Fibroblast of pulmonary artery (primary cell): ENCODE results near the gene HDAC4.

ENCODE experiments used
- DNase-seq: peaks from one replicate; pipeline ENCODE4 v3.0.0-alpha.2; 2010; ENCODE audit warnings: low read depth
- H3K4me3 ChIP-seq: replicated peaks from 2 replicates; pipeline ENCODE4 v1.5.1; 2011; ENCODE audit warnings: low read depth, mild to moderate bottlenecking, control low read depth, low read length, moderate library complexity
- TF ChIP-seq, protein P1 (sequence below): IDR thresholded peaks from 2 replicates; pipeline ENCODE4 v1.5.1; 2011; ENCODE audit warnings: mild to moderate bottlenecking, control low read depth, low read length, inconsistent platforms; ENCODE audit errors: missing control alignments

HDAC4 gene

DNA sequence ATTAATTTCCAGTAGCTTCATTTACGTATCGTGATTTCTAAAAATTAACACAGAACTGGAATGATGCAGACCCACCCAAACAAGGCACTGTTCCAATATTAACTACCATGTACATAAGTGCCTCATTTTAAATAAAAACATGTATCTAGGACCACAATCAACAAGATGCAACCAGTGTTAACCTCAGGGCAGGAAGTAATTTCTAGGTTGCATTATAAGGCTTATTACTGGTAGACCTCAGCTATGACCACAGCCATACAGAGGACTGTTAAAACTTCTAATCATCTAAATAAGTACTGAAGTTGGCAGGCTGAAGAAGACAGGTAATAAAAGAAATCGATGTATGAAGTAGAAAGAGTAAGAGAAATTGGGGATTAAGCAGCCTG lies 262.9 kb downstream of the HDAC4 start:
- DNase-seq, result no peak
- TF ChIP-seq, protein P1, sequence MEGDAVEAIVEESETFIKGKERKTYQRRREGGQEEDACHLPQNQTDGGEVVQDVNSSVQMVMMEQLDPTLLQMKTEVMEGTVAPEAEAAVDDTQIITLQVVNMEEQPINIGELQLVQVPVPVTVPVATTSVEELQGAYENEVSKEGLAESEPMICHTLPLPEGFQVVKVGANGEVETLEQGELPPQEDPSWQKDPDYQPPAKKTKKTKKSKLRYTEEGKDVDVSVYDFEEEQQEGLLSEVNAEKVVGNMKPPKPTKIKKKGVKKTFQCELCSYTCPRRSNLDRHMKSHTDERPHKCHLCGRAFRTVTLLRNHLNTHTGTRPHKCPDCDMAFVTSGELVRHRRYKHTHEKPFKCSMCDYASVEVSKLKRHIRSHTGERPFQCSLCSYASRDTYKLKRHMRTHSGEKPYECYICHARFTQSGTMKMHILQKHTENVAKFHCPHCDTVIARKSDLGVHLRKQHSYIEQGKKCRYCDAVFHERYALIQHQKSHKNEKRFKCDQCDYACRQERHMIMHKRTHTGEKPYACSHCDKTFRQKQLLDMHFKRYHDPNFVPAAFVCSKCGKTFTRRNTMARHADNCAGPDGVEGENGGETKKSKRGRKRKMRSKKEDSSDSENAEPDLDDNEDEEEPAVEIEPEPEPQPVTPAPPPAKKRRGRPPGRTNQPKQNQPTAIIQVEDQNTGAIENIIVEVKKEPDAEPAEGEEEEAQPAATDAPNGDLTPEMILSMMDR, result no peak
- H3K4me3 ChIP-seq, result no peak overlapping the region

GRCh38 chr2:239137165-239137897 lies 263.5 kb downstream of the HDAC4 start:
- TF ChIP-seq, protein P1, result no peak
- H3K4me3 ChIP-seq, result no peak overlapping the region
- no peak for DNase-seq

- TF ChIP-seq, protein P1, result no peak
- H3K4me3 ChIP-seq, result no peak overlapping the region
- DNase-seq, result peak; percentile 60
Observed at GRCh38 chr2:239136762-239137161, 264.1 kb downstream of the HDAC4 start.

- no peak overlapping the region for H3K4me3 ChIP-seq
- TF ChIP-seq, protein P1, result no peak
- no peak for DNase-seq
Observed at GRCh38 chr2:239136203-239136602, 264.6 kb downstream of the HDAC4 start.

- DNase-seq, result no peak
Observed at GRCh38 chr2:239135531-239135930, 265.3 kb downstream of the HDAC4 start.

GRCh38 chr2:239133945-239134570 lies 266.8 kb downstream of the HDAC4 start:
- no peak for DNase-seq
- TF ChIP-seq, protein P1, result no peak
- H3K4me3 ChIP-seq, result no peak overlapping the region

More at GRCh38 chr2:239135531-239135930, 265.3 kb downstream of the HDAC4 start:
- TF ChIP-seq, protein P1, result no peak
- no peak overlapping the region for H3K4me3 ChIP-seq

DNA sequence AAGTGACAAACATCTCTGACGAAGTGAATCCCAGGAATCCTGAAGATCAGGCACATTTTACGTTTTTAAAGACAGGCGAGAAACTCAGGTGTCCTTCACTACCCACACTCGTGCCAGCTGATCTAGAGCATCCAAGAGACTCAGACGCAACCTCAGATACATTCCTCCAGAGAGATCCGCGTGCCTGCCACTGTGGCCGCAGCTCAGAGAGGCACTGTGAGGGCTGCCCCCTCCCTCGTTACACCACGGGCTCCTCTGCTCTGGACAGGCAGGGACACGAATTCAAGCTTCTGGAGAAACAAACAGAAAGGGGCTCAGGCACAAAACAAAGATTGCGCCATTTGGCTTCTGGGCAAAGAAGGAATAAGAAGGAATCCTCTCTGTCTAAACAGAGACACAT lies 268.0 kb downstream of the HDAC4 start:
- no peak for DNase-seq
- H3K4me3 ChIP-seq, result no peak overlapping the region
- TF ChIP-seq, protein P1, result no peak
